Transverse colon (tissue), 4 donors: ENCODE results near the gene PRRG4.

Experiments used
- POLR2AphosphoS5 ChIP-seq, 3 donors: sonication (generic); formaldehyde crosslinking; IDR thresholded peaks; one replicate each; pipeline ENCODE4 v1.6.1; 2016; ENCODE audit warnings: antibody characterized with exemption in 3 of 3
- TF ChIP-seq, protein P1 (sequence below), 5 experiments: fragments of 200-600 bp in 3 of 5; fragments of 450-650 bp in 2 of 5; sonication (generic) in 3 of 5; IDR thresholded peaks; 1 replicate in 2 of 5; 2 replicates in 3 of 5; pipeline ENCODE4 v1.5.1; 2016 to 2017; ENCODE audit warnings: antibody characterized with exemption in 5 of 5, inconsistent platforms in 3 of 5, mild to moderate bottlenecking in 2 of 5, moderate library complexity in 1 of 5

DNA sequence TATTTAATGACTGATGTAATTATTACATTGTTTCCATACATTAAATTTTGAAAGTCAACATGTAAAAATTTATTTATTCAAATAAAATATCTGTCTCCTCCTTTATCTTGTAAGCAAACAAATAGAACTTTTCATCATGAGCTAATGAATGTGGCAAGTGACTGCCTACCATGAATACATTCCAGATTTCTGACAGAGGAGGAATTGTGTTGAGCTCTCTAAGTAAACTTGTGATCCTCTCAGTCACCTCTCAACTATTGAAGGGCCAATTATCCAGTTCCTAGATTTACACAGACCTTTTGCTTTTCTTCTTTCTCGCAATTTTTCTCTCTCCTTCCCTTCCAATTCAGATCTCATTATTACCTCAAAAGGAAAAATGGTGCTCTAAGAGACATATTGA, 21.5 kb downstream of the PRRG4 start:
- TF ChIP-seq, protein P1, sequence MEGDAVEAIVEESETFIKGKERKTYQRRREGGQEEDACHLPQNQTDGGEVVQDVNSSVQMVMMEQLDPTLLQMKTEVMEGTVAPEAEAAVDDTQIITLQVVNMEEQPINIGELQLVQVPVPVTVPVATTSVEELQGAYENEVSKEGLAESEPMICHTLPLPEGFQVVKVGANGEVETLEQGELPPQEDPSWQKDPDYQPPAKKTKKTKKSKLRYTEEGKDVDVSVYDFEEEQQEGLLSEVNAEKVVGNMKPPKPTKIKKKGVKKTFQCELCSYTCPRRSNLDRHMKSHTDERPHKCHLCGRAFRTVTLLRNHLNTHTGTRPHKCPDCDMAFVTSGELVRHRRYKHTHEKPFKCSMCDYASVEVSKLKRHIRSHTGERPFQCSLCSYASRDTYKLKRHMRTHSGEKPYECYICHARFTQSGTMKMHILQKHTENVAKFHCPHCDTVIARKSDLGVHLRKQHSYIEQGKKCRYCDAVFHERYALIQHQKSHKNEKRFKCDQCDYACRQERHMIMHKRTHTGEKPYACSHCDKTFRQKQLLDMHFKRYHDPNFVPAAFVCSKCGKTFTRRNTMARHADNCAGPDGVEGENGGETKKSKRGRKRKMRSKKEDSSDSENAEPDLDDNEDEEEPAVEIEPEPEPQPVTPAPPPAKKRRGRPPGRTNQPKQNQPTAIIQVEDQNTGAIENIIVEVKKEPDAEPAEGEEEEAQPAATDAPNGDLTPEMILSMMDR (IDR thresholded peaks at IDR 0.05), result no peak
- no peak for TF ChIP-seq POLR2AphosphoS5 (IDR thresholded peaks at IDR 0.05)
